ENCODE measurements around the gene ASPG. TPM values are rescaled to one million over a fixed set of nuclear protein-coding genes. Genes with fewer than 3 reads are reported as not detected.
"Not testable (repeated sequence)": the region's sequence is repeated elsewhere in the genome, so short reads cannot be mapped to it uniquely, and the experiment has no call there.

The ASPG gene
- total RNA-seq, 1 experiment from 2014 or later = not detected

GRCh38 chr14:104146651-104147345 lies 61.3 kb downstream of the ASPG start:
- no peak for DNase-seq (ENCODE audit: low spot score)

- no peak for DNase-seq (ENCODE audit: low spot score)
These were observed 62.0 kb downstream of the ASPG start for GRCh38 chr14:104147346-104148125.

GRCh38 chr14:104148433-104149277 lies 63.2 kb downstream of the ASPG start:
- DNase-seq (ENCODE audit: low spot score) = no peak

GRCh38 chr14:104149278-104149595 lies 63.7 kb downstream of the ASPG start:
- DNase-seq (ENCODE audit: low spot score) = no peak

GRCh38 chr14:104149617-104150135 lies 64.2 kb downstream of the ASPG start:
- DNase-seq (ENCODE audit: low spot score) = no peak

- no peak for DNase-seq (ENCODE audit: low spot score)
These were observed 64.9 kb downstream of the ASPG start for GRCh38 chr14:104150136-104151025.

- DNase-seq (ENCODE audit: low spot score) = no peak
These were observed 65.5 kb downstream of the ASPG start for GRCh38 chr14:104151026-104151381.

GRCh38 chr14:104151566-104152245 lies 66.2 kb downstream of the ASPG start:
- no peak for DNase-seq (ENCODE audit: low spot score)

- no peak for DNase-seq (ENCODE audit: low spot score)
These were observed 66.7 kb downstream of the ASPG start for GRCh38 chr14:104152246-104152575.

GRCh38 chr14:104152686-104153393 lies 67.3 kb downstream of the ASPG start:
- no peak for DNase-seq (ENCODE audit: low spot score)

GRCh38 chr14:104153394-104153755 lies 67.9 kb downstream of the ASPG start:
- DNase-seq (ENCODE audit: low spot score) = not testable (repeated sequence)

GRCh38 chr14:104154246-104154645 lies 68.7 kb downstream of the ASPG start:
- DNase-seq (ENCODE audit: low spot score) = no peak

- DNase-seq (ENCODE audit: low spot score) = no peak
These were observed 70.0 kb downstream of the ASPG start for GRCh38 chr14:104155513-104155912.

GRCh38 chr14:104156142-104156541 lies 70.6 kb downstream of the ASPG start:
- DNase-seq (ENCODE audit: low spot score) = no peak

- peak; percentile 23 for DNase-seq (ENCODE audit: low spot score)
These were observed 71.8 kb downstream of the ASPG start for GRCh38 chr14:104157016-104157928.

GRCh38 chr14:104158827-104159798 lies 73.6 kb downstream of the ASPG start:
- DNase-seq (ENCODE audit: low spot score) = no peak

GRCh38 chr14:104159990-104160389 lies 74.5 kb downstream of the ASPG start:
- DNase-seq (ENCODE audit: low spot score) = no peak

All from HT-29 (cell line).